ENCODE measurements around the gene CENPF.
"Not testable (repeated sequence)": the region's sequence is repeated elsewhere in the genome, so short reads cannot be mapped to it uniquely, and the experiment has no call there.

Gene CENPF

GRCh38 chr1:214584805-214585766 lies 17.9 kb upstream of the CENPF start:
- no peak for DNase-seq

DNA sequence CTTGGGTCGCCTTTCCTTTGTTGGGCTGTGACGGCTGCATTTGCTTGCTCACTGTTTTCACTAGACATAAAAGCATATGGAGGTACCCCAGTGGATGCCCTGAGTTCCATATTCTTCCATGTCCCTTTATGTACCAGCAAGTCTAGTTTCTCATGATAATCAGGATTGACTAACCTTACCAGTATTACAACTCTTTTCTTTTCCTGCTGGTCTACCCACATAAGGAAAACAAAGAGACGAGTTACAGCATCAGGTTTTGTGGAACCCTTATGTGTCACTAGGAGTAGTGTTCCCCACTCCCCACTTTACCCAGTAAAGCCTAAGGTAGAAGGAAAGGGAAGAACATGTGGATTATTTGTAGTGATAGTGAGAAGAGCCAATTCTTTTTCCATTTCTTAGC lies 16.4 kb upstream of the CENPF start:
- no peak for DNase-seq

DNA sequence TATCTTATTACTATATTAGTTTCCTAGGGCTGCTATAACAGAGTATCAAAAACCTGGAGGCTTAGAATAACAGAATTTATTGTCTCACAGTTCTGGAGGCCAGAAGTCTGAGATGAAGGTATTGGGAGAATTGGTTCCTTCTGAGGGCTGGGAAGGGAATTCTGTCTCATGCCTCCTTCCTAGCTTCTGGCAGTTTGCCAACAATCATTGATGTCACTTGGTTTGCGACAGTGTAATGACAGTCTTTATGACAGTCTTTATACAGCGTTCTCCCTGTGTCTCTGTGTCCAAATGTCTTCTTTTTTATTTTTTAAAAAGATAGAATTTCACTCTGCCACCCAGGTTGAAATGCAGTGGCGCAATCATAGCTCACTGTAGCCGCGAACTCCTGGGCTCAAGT lies 15.8 kb upstream of the CENPF start:
- DNase-seq = no peak

DNA sequence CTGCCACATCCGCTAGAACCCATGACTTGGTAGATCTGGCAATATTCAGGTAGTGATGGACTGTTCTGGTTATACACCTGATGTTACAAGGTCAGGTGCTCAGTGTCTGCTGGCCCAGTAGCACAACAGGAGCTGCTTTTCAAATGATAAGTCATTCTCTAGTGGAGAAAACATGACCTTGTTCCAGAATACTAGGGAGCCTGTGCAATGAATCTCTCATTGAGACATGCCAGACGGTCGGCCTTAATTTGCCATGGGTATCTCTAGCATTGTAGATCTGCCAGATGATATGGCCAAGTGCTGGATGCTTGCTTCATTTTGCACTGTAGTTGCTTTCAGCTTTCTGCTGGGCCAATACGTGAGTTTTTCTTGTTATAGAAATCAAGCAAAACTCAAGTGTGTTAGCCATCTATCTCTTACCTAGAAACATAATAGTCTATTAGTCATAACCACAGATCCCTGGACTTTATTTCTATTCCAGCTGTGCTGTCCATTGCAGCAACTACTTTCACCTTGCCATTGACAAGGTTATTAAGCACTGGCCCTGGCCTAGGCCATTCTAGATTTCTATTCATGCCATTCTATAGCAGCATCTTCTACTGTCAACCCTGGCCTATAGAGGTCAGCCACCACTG lies 13.9 kb upstream of the CENPF start:
- no peak for DNase-seq

DNA sequence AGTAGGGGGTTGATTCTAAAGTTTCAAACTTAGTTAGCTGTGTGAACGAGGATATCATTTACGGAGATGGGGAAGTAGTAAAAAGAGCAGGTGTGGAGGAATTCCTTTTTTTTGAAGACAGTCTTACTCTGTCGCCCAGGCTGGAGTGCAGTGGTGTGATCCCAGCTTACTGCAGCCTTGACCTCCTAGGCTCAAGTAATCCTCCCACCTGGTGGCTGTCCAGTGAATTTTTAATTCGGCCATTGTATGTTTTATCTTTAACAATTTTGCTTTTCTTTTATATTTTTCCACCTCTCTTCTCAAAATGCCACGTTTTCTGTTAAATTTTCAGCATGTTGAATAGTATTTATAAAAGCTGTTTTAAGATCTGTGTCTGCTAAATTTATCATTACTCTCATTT lies 12.3 kb upstream of the CENPF start:
- DNase-seq = no peak

DNA sequence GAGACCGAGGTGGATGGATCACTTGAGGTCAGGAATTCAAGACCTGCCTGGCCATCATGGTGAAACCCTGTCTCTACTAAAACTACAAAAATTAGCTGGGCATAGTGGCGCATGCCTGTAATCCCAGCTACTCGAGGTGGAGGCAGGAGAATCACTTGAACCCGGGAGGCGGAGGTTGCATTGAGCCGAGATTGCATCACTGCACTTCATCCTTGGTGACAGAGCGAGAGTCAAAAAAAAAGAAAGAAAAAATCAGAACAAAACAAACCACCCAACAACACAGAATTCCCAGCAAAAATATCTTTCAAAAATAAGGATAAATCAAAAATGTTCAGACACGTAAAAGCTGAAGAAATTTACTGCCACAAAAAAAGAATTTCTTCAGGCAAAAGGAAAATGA lies 11.1 kb upstream of the CENPF start:
- DNase-seq = not testable (repeated sequence)

DNA sequence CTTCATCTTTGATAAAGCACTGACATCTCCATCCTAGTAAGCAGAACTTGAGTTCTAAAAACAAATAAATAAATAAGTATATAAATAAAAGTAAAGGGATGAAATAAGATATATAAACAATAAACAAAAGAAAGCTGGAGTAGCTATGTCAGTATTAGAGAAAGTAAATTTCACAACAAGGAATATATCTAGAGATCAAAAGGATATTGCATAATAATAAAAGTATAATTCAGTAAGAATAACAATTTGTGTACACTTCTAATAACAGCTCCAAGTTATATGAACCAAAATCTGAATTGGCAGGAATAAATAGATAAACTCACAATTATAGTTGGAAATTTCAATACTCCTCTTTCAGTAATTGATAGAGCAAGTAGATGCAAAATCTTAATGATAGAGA lies 9.8 kb upstream of the CENPF start:
- DNase-seq = no peak

- no peak for DNase-seq
Measured at GRCh38 chr1:214603819-214604252, 841 bp downstream of the CENPF start.

DNA sequence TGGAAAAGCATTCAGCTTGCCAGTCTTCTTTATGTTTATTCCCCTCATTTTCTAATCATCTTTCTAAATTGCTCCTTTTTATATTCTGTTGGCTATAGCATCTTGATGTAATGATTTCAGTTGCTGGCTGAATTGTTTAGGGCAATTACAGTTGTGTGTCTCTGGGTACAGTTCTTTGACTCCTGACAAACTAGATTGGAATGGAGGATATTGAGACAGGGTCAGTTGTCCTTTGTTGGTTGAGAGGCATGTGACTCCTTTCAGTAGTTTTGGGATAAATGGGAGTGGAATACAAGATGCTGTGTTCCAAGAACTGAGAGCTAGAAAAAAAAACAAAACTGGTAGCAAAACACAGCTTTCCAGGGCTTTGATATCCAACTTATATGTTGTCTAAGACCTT lies 1.5 kb downstream of the CENPF start:
- no peak for DNase-seq

GRCh38 chr1:214605484-214605883 lies 2.5 kb downstream of the CENPF start:
- DNase-seq = not testable (repeated sequence)

GRCh38 chr1:214605933-214606925 lies 3.2 kb downstream of the CENPF start:
- DNase-seq = not testable (repeated sequence)

DNA sequence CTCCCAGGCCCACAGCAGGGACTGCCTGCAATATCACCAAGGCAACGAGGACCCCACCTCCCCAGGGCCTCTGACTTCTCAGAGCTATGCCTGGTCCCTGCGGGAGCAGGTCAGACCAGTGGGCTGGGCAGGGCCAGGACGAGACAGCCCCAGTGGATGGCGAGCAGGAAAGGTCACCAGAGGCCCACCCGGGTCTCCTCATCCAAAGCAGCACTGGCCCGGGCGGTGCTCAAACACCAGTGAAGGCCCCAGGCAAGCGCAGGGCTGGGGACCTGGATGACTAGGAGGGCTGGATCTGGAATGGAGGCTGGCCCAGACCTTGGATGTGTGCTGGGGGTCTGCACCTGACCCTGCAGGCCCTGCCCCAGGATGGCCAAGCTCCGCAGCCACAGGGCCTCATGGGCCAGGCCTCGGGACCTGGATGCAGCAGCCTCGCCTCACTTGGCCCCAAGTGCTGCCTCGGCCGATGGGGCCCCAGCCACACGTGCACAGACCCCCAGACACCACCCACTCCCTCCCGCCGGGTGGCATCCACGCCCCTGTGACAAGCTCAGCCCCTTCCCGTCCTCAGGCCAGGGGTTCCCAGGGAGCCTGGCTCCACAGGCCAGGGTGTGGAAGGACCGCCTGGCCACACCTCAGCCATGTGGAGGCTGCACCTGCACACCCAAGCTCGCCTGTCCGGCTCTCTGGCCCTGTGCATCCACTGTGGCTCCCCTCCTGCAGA lies 4.7 kb downstream of the CENPF start:
- DNase-seq = not testable (repeated sequence)

- not testable (repeated sequence) for DNase-seq
Measured at GRCh38 chr1:214608216-214608783, 5.3 kb downstream of the CENPF start.

GRCh38 chr1:214608817-214609216 lies 5.8 kb downstream of the CENPF start:
- DNase-seq = not testable (repeated sequence)

DNA sequence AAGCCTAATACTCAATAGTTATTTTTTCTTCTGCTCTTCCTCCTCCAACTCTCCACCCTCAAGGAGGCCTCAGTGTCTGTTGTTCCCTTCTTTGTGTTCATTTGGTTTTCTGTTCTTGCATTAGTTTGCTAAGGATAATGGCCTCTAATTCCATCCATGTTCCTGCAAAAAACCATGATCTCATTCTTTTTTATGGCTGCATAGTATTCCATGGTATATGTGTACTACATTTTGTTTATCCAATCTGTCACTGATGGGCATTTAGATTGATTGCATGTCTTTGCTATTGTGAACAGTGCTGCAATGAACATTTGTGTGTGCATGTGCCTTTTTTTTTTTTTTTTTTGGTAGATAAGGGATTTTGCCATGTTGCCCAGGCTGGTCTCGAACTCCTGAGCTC lies 6.7 kb downstream of the CENPF start:
- no peak for DNase-seq

GRCh38 chr1:214610136-214610535 lies 7.1 kb downstream of the CENPF start:
- DNase-seq = not testable (repeated sequence)

- DNase-seq = no peak
Measured at GRCh38 chr1:214615109-214615508, 12.1 kb downstream of the CENPF start.

DNA sequence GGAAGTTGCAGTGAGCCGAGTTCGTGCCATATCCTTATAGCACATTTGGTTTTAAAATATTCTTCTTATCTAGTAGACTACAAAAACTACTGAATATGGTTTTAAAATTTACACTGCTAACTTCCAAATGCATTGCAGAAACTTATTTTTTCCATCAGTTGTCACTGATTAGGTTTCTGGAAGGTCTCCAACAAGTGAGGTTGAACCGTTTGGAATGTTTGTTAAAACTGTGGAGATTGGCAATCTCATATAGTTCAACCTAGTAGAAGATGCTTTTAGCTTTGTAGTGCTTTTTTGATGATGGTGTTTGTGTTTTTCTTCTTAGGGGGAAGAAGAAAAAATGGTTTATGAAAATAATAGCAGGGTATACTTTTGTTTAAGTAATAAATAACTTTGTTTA lies 12.9 kb downstream of the CENPF start:
- no peak for DNase-seq

GRCh38 chr1:214617246-214617645 lies 14.3 kb downstream of the CENPF start:
- no peak for DNase-seq

DNA sequence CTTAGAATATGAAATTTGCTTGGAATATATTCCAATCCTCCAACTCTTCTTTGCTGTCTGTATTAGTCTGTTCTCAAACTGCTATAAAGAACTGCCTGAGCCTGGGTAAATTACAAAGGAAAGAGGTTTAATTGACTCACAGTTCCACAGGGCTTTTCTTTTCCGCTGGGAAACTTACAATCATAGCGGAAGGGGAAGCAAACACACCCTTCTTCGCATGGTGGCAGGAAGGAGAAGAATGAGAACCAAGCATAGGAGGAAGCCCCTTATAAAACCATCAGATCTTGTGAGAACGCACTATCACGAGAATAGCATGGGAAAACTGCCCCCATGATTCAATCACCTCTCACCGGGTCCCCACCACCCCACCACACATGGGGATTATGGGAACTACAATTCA lies 14.8 kb downstream of the CENPF start:
- DNase-seq = no peak

GRCh38 chr1:214621236-214621635 lies 18.2 kb downstream of the CENPF start:
- no peak for DNase-seq

GRCh38 chr1:214623430-214623829 lies 20.4 kb downstream of the CENPF start:
- DNase-seq = no peak

Measured in activated naive CD4-positive, alpha-beta T cell (primary cell).